Fibroblast of villous mesenchyme (primary cell): Measurements from ENCODE around the gene ZNF532. TPM values are rescaled to one million over a fixed set of nuclear protein-coding genes. Genes with fewer than 3 reads are reported as not detected.

ENCODE experiments used
- DNase-seq: peaks from one replicate; pipeline ENCODE4 v3.0.0-alpha.2; 2010; ENCODE audit warnings: low read depth
- H3K4me3 ChIP-seq: 2 replicates; pipeline ENCODE4 v1.5.1; 2011; ENCODE audit warnings: low read depth, mild to moderate bottlenecking, low read length
- total RNA-seq: library from RNA; depleted of rRNA; stranded (reverse); fragments of >200 nt; gene quantifications from 2 replicates; pipeline ENCODE4 v1.2.3, GENCODE V29; 2012
- TF ChIP-seq, protein P1 (sequence below): IDR thresholded peaks from 2 replicates; pipeline ENCODE4 v1.5.1; 2012; ENCODE audit warnings: low read depth, mild to moderate bottlenecking, low read length; ENCODE audit not compliant: insufficient read depth

Gene ZNF532
- total RNA-seq, 1 donor = 45.8 TPM

DNA sequence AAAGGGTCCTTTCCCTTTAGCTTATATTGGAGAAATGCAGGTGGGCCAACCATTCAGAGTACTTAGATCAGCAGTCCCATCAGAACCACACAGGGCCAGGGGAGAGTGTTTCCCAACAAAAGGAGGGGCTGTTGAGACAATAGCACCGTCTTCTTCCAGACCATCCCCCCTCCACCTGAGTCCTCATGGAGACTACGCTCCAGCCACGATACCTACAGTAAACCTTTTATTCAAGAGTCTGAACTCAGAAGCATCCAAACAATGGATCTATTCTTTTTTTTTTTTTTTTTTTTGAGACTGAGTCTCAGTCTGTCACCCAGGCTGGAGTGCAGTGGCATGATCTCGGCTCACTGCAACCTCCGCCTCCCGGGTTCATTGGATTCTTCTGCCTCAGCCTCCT is 25.7 kb upstream of the ZNF532 start:
- no peak overlapping the region for H3K4me3 ChIP-seq
- DNase-seq = no peak
- TF ChIP-seq, protein P1, sequence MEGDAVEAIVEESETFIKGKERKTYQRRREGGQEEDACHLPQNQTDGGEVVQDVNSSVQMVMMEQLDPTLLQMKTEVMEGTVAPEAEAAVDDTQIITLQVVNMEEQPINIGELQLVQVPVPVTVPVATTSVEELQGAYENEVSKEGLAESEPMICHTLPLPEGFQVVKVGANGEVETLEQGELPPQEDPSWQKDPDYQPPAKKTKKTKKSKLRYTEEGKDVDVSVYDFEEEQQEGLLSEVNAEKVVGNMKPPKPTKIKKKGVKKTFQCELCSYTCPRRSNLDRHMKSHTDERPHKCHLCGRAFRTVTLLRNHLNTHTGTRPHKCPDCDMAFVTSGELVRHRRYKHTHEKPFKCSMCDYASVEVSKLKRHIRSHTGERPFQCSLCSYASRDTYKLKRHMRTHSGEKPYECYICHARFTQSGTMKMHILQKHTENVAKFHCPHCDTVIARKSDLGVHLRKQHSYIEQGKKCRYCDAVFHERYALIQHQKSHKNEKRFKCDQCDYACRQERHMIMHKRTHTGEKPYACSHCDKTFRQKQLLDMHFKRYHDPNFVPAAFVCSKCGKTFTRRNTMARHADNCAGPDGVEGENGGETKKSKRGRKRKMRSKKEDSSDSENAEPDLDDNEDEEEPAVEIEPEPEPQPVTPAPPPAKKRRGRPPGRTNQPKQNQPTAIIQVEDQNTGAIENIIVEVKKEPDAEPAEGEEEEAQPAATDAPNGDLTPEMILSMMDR = no peak

DNA sequence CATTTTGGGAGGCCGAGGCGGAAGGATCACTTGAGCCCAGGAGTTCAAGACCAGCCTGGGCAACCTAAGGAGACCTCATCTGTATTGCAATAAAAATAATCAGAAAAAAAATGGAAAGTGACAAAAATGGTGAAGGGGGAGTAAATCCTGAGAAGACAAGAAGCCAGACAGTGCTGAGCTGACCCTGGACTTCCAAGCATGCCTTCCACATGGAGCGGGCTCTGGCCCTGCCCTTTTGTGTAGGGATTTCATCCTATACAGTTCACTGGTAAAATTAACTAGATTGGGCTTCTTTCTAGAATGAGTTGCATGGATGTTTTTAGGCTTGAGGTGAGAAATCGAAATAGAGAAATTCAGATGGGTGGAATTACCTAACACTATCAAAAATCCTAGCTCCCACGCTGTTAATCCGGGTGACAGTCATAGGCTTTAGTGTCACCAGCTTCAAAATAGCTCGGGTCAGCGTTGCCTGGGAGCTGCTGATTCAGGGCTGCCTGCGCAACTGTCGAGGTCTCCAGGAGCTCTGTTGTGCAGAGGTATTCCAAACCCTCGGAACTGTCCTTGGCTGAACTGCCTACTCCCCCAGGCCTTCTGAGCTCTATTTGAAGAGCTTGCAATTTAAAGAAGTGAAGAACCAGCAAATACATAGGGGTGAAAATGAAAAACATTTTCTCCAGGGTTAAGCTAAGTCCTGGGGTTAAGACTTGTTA is 21.5 kb upstream of the ZNF532 start:
- no peak for DNase-seq
- TF ChIP-seq, protein P1 = no peak
- H3K4me3 ChIP-seq = no peak overlapping the region

DNA sequence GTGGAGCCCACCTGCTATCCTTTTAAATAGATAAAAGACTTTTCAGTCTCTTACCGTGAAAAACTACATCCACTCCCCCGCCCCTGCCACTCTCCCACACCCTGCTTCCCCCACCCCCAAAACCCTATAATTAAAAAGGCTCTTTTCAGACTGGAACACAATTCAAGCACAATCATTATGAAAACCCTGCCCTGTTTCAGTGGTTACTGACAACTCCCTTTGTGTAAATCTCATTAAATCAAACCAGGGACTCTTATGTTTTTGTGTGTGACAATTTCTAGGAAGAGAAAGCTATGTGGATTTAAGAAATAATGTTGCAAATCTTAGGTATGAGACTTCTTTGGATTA is 21.0 kb upstream of the ZNF532 start:
- no peak overlapping the region for H3K4me3 ChIP-seq
- TF ChIP-seq, protein P1 = no peak
- no peak for DNase-seq

DNA sequence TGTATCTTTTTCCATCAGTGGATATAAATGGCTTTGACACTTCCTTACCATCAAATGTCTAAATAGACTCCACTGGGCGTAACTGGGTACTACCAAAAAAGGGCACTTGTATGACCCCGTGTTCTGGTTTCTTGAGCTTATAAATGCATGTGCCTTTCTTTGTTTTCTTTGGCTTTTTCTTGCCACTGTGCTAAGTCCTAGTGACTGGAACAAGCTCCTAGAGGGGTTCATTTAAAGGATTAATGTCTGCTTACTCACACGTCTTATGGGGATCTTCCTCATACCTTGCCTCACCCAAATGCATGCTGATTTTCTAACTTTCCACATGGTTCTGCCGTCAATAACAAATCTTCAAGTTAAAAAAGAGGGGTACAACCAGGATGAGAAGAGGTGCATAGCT is 19.8 kb upstream of the ZNF532 start:
- no peak overlapping the region for H3K4me3 ChIP-seq
- DNase-seq = no peak
- TF ChIP-seq, protein P1 = no peak

DNA sequence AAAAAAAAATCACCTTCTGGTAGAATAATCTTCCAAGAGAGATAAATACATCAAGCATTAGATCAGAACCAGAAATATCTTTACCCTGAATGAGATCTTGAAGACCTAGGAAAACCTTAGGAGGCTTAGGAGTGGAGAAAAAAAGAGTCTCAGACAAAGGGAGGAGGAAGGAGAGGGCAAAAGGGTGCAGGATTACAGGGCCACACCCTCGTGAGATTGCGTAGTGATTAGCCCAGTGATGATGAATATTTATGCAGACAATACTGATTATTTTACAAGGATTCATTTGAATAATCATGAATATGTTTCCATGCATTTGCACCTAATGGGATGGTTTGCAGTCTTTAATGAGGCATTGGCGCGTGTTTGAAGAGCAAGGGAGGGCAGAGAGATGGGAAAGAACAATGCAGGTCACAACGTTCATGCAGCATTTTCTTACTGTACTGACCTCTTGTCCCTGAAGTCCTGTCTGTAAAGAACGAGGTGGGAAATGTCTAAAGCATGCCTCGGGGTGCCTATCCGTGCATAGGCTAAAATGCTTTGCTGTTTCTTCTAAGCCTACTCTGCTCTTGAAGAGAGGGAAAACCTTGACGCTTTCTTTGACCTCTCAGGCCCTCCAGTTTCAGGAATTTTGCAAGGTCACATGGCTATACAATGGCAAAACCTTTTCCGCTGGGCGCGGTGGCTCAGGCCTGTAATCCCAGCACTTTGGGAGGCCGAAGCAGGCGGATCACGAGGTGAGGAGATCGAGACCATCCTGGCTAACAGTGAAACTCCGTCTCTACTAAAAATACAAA is 18.6 kb upstream of the ZNF532 start:
- TF ChIP-seq, protein P1 = no peak
- DNase-seq = no peak
- no peak overlapping the region for H3K4me3 ChIP-seq

DNA sequence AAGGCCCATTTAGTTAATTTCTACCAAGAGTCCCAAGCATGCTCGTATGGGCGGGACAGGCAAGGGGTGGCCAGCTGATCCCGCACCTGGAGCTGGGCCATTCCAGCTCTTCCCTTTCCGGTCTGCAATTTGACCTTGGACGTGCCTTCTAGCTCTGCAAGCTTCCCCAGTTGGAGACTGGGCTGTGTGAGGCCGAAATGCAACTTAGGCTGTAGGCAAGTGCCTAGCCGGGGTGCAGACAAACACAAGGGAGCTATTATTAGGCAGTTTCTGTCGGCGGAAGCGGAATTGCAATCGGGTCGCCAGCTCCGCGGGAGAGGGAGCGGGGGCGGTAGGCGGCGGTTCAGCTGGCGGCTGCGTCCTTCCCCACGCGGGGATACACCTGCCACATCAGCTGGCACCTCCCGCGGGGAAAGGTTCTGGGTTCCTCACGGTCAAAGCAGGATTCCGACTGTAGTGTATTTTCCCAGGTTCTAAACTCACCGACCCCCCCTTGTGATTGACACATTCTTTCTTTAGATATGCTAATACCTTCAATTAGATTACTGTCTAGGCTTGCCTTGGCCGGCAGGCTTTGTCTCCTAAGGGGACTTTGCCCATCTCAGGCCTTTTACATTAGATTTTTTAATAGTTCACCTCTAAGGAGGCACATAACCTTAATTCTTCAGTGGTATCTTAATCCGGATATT is 17.1 kb upstream of the ZNF532 start:
- TF ChIP-seq, protein P1 = no peak

More for the DNA sequence above, 17.1 kb upstream of the ZNF532 start:
- no peak overlapping the region for H3K4me3 ChIP-seq
- DNase-seq = no peak
